ENCODE measurements around the gene VILL. TPM values are rescaled to one million over a fixed set of nuclear protein-coding genes. Genes with fewer than 3 reads are reported as not detected.

VILL gene
- total RNA-seq, 4 donors from 2014 or later, result 5.5 to 13.0 (median 9.5) TPM

- intact Hi-C loops (cut with DNase I), result no loop called here
- Histone ChIP-seq H3K36me3 (no peaks in the 10 kb centered on the region), H3K27me3 (no peaks in the 10 kb centered on the region), H3K9me3 (no peaks in the 10 kb centered on the region), H3K27ac (no peak overlapping the region), H3K4me3 (replicated peaks in 1 of 3) (no peak overlapping the region), H3K4me1 (peaks cover 10 to 23% of the 10 kb centered on the region in 2 donors)
- TF ChIP-seq POLR2A (IDR thresholded peaks at IDR 0.05), result no peak
- no peak for TF ChIP-seq CTCF (IDR thresholded peaks at IDR 0.05)
- 89 to 90% methylated on average over 10 of the region's 10 CpGs for WGBS, 2 donors
- no peak for DNase-seq
Measured at GRCh38 chr3:37995652-37996641, 5.4 kb downstream of the VILL start.

- peaks cover 0 to 5% of the 10 kb centered on the region in 2 donors for H3K36me3 ChIP-seq
- peak; percentile 87 to 93 (median 91) for TF ChIP-seq CTCF (IDR thresholded peaks at IDR 0.05)
- no peak for TF ChIP-seq POLR2A (IDR thresholded peaks at IDR 0.05)
- peak; percentile 75 to 77 for DNase-seq
- H3K4me3 ChIP-seq (replicated peaks in 1 of 3), result no peak overlapping the region
- WGBS, 2 donors, result 42 to 71% methylated on average over 4 to 7 of the region's 7 CpGs
- no peaks in the 10 kb centered on the region for H3K9me3 ChIP-seq
- H3K27me3 ChIP-seq, result no peaks in the 10 kb centered on the region
- intact Hi-C loops (cut with DNase I), result no loop called here
- no peak overlapping the region for H3K27ac ChIP-seq
- H3K4me1 ChIP-seq, result peaks cover 10 to 23% of the 10 kb centered on the region in 2 donors
Measured at GRCh38 chr3:37996785-37997301, 6.3 kb downstream of the VILL start.

GRCh38 chr3:37997342-37997741 lies 6.8 kb downstream of the VILL start:
- TF ChIP-seq POLR2A (IDR thresholded peaks at IDR 0.05) (no peak), CTCF (IDR thresholded peaks at IDR 0.05) (no peak)
- Histone ChIP-seq H3K4me1 (peaks cover 10 to 23% of the 10 kb centered on the region in 2 donors), H3K9me3 (no peaks in the 10 kb centered on the region), H3K36me3 (peaks cover 0 to 8% of the 10 kb centered on the region in 2 donors), H3K27me3 (no peaks in the 10 kb centered on the region), H3K4me3 (replicated peaks in 1 of 3) (no peak overlapping the region), H3K27ac (no peak overlapping the region)
- 91% methylated on average over 4 of the region's 10 CpGs; no CpG with 5 or more reads in 1 of the 2 donors for WGBS, 2 donors
- intact Hi-C loops (cut with DNase I), result no loop called here
- no peak for DNase-seq

- Histone ChIP-seq H3K36me3 (peaks cover 0 to 8% of the 10 kb centered on the region in 2 donors), H3K4me1 (peaks cover 10 to 23% of the 10 kb centered on the region in 2 donors), H3K27ac (peak overlapping the region in 2 of 3 donors; percentile 82 to 89), H3K9me3 (no peaks in the 10 kb centered on the region), H3K4me3 (replicated peaks in 1 of 3) (no peak overlapping the region), H3K27me3 (no peaks in the 10 kb centered on the region)
- TF ChIP-seq CTCF (IDR thresholded peaks at IDR 0.05), result no peak
- no peak for TF ChIP-seq POLR2A (IDR thresholded peaks at IDR 0.05)
- DNase-seq, result no peak
- intact Hi-C loops (cut with DNase I), result no loop called here
- WGBS, 2 donors, result 95 to 100% methylated on average over 2 to 5 of the region's 6 CpGs
Measured at GRCh38 chr3:37997791-37998370, 7.3 kb downstream of the VILL start.
